DMS53 treated with DMSO at 0.1 percent for 48 hours (cell line): ENCODE measurements around the gene RAB8B.

ENCODE experiments used
- DNase-seq: peaks from one replicate; lab custom pipeline; 2025; ENCODE audit not compliant: unreplicated experiment; lab: John Stamatoyannopoulos, UW

Gene RAB8B

GRCh38 chr15:63305260-63305659 is 115.9 kb downstream of the RAB8B start:
- no peak for DNase-seq

DNA sequence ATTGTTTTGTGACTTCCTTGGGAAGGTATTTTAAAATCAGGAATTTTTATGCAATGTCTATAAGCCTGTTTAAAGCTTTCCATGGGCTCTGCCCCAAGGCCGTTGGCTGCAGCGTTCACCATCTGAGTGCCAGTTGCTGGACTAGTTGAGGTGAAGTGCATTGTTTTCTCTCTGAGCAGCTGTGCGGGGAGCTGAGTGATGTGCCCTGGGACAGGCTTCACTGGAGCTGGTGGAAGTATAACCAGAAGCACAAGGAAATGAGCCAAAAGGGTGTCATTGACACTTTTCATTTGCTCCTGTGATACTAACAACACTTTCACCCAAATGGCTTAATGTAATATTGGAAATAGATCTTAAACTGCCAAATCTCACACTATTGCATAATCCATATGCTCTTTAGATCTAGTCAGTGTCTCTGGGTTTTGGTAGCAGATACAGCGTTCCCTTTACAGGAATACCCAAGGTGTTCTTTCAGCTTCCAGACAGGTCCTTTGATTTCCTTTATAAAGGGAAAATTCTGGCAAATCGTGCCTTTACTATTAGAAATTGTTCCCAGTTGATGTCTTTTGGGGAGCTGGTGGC is 117.2 kb downstream of the RAB8B start:
- no peak for DNase-seq

GRCh38 chr15:63308491-63308890 is 119.1 kb downstream of the RAB8B start:
- no peak for DNase-seq

- no peak for DNase-seq
These were observed 119.5 kb downstream of the RAB8B start for GRCh38 chr15:63308947-63309346.

DNA sequence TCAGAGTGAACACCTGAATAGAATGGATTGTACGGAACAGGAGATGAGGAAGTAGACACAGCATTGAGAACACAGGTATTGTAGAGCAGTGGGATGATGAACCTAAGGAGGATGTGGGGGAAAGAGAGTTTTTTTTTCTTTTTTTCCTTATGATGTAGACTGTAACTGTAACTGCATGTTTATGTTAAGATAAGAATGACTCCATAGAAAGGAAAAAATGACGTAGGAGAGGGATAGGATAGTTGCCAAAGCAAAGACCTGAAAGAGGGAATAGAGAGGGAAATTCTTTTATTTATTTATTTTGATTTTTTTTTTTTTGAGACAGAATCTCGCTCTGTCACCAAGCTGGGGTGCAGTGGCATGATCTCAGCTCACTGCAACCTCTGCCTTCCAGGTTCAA is 121.2 kb downstream of the RAB8B start:
- DNase-seq, result no peak

DNA sequence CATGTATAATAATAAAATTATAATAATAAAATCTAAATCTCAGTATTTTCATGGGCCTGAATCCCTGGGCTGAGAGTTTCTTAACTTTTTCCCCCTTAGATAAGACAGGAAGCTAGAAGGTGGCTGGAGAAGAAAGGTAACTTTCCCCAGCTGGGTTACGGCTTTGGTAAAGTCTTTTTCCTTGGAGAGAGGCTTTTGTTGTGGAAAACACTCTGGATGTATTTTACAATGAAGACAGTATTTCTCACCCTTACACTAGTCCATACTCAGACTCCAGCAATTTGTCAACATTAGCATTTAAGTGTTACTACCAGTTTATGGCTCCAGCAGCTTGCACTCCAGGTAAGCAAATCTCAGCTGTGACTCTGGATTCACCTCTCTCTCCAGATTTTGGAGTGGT is 122.9 kb downstream of the RAB8B start:
- no peak for DNase-seq

DNA sequence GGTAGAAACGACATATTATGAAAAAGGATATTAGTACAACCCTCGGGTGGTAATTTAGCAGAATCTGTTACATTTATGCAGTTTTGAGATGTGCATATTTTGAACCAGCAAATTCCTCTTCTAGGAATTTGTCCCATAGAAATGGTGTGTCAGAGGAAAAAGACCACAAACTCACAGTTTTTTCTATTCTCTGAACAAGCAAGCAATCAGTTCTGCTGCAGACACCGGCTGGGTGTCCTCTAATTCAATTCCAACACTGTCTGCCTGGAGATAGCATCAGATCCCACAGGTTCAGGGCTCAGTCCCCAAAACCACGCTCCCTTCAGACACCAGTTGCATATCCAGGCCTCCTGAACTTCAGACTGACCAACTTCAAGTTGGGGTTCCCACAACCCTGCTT is 124.4 kb downstream of the RAB8B start:
- DNase-seq, result no peak

DNA sequence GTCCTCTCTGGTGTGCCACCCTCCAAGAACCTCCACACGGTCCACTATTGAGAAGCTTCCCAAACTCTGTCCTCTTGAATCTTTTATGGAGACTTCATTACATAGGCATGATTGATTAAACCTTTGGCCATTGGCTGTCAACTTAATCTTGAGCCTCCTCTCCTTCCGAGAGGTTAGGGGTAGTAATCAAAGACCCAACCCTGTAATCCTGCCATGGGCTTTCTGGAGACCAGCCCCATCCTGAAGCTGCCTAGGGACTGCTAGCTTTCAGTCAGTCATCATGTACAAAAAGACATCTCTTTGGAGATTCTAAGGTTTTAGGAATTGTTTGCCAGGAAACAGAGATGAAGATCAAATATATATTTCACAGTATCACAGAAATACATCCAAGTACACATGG is 125.0 kb downstream of the RAB8B start:
- DNase-seq, result no peak
